Measurements from ENCODE around the gene IFIH1.

IFIH1 gene

GRCh38 chr2:162242586-162243280 lies 75.8 kb downstream of the IFIH1 start:
- H3K4me1 ChIP-seq (ENCODE audit: control insufficient read depth, insufficient read depth, low read length, unreplicated experiment) = peaks cover 49% of the 10 kb centered on the region
- peak overlapping the region; percentile 90 for H3K27ac ChIP-seq (ENCODE audit: low read depth, low read length)
- H2AFZ ChIP-seq (ENCODE audit: low read length, unreplicated experiment) = peak overlapping the region; percentile 89
- no peaks in the 10 kb centered on the region for H3K27me3 ChIP-seq (ENCODE audit: insufficient read depth, low read length)
- H3K4me3 ChIP-seq (ENCODE audit: low read depth, low read length) = peak overlapping the region; percentile 91
- H3K36me3 ChIP-seq (ENCODE audit: insufficient read depth, low read length) = peaks cover 17% of the 10 kb centered on the region
- peaks cover 36% of the 10 kb centered on the region for H3K79me2 ChIP-seq (ENCODE audit: control insufficient read depth, insufficient read depth, low read length, unreplicated experiment)

DNA sequence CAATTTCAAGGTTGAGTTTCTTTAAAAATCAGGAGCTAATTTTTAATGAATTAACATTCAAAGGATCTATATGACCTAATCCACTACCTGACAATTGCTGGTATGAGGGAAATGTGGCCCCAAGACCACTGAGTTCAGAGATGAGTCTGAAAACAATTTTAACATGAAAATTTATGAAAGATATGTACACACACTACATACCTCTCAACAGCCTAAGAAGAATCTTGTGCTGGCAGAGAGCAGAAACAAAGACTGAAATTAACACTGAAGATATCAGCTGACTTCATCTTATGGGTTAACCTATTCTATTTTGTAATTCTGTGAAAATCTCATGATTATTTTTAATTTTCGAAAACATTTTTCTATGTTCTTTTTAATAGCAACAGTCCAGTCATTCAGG lies 76.9 kb downstream of the IFIH1 start:
- peaks cover 36% of the 10 kb centered on the region for H3K79me2 ChIP-seq (ENCODE audit: control insufficient read depth, insufficient read depth, low read length, unreplicated experiment)
- H3K4me3 ChIP-seq (ENCODE audit: low read depth, low read length) = peak overlapping the region; percentile 91
- peaks cover 49% of the 10 kb centered on the region for H3K4me1 ChIP-seq (ENCODE audit: control insufficient read depth, insufficient read depth, low read length, unreplicated experiment)
- H2AFZ ChIP-seq (ENCODE audit: low read length, unreplicated experiment) = peak overlapping the region; percentile 6
- H3K27me3 ChIP-seq (ENCODE audit: insufficient read depth, low read length) = no peaks in the 10 kb centered on the region
- peak overlapping the region; percentile 90 for H3K27ac ChIP-seq (ENCODE audit: low read depth, low read length)
- H3K36me3 ChIP-seq (ENCODE audit: insufficient read depth, low read length) = peaks cover 18% of the 10 kb centered on the region

GRCh38 chr2:162234620-162235462 lies 83.6 kb downstream of the IFIH1 start:
- peaks cover 24% of the 10 kb centered on the region for H3K79me2 ChIP-seq (ENCODE audit: control insufficient read depth, insufficient read depth, low read length, unreplicated experiment)
- no peaks in the 10 kb centered on the region for H3K27me3 ChIP-seq (ENCODE audit: insufficient read depth, low read length)
- H3K27ac ChIP-seq (ENCODE audit: low read depth, low read length) = no peak overlapping the region
- H3K36me3 ChIP-seq (ENCODE audit: insufficient read depth, low read length) = peaks cover 37% of the 10 kb centered on the region
- no peak overlapping the region for H2AFZ ChIP-seq (ENCODE audit: low read length, unreplicated experiment)
- no peak overlapping the region for H3K4me3 ChIP-seq (ENCODE audit: low read depth, low read length)
- peaks cover 27% of the 10 kb centered on the region for H3K4me1 ChIP-seq (ENCODE audit: control insufficient read depth, insufficient read depth, low read length, unreplicated experiment)

DNA sequence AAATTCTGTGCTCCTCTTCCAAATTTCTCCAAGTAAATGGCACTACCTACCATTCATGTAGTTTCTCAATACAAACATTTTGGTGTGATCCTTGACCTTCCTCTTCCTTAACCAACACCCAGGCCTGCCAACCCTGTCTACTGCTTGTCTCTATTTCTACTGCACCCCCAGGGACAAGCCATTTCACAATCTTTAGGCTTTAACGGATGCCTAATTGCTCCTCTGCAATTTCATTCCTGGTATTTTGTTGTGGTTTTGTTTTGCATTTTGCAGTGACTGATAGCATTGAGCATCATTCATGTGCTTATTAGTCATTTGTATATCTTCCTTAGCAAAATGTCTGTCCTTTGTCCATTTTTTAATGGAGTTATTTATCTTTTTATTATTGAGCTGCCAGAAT lies 85.3 kb downstream of the IFIH1 start:
- Histone ChIP-seq H3K79me2 (ENCODE audit: control insufficient read depth, insufficient read depth, low read length, unreplicated experiment) (peaks cover 22% of the 10 kb centered on the region), H3K36me3 (ENCODE audit: insufficient read depth, low read length) (peaks cover 22% of the 10 kb centered on the region), H3K27ac (ENCODE audit: low read depth, low read length) (peak overlapping the region; percentile 68), H3K4me3 (ENCODE audit: low read depth, low read length) (peak overlapping the region; percentile 15; the same call in 1 of the 2 replicates), H3K27me3 (ENCODE audit: insufficient read depth, low read length) (no peaks in the 10 kb centered on the region), H2AFZ (ENCODE audit: low read length, unreplicated experiment) (no peak overlapping the region), H3K4me1 (ENCODE audit: control insufficient read depth, insufficient read depth, low read length, unreplicated experiment) (peaks cover 25% of the 10 kb centered on the region)

DNA sequence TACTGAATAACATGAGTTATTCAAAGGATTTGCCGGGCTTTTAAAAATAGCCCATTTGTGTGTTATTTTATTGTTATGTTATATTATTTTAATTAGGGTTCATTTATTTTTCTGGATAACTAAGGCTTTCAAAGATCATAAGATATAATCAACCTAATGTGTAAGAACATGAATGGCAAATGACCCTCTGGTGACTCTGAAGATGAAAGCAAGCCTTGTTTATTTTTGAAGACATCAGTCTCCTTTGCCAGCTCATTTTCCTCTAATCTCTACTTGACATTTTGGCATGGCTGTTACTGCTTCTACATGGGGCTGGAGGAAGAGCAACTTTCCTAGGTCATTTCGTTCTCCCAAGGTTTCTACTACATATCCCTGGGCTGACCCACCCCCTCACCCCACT lies 85.8 kb downstream of the IFIH1 start:
- Histone ChIP-seq H3K36me3 (ENCODE audit: insufficient read depth, low read length) (peaks cover 22% of the 10 kb centered on the region), H3K79me2 (ENCODE audit: control insufficient read depth, insufficient read depth, low read length, unreplicated experiment) (peaks cover 26% of the 10 kb centered on the region), H3K4me1 (ENCODE audit: control insufficient read depth, insufficient read depth, low read length, unreplicated experiment) (peaks cover 25% of the 10 kb centered on the region), H3K27me3 (ENCODE audit: insufficient read depth, low read length) (no peaks in the 10 kb centered on the region), H2AFZ (ENCODE audit: low read length, unreplicated experiment) (no peak overlapping the region), H3K27ac (ENCODE audit: low read depth, low read length) (peak overlapping the region; percentile 68), H3K4me3 (ENCODE audit: low read depth, low read length) (peak overlapping the region; percentile 15; the same call in 1 of the 2 replicates)

DNA sequence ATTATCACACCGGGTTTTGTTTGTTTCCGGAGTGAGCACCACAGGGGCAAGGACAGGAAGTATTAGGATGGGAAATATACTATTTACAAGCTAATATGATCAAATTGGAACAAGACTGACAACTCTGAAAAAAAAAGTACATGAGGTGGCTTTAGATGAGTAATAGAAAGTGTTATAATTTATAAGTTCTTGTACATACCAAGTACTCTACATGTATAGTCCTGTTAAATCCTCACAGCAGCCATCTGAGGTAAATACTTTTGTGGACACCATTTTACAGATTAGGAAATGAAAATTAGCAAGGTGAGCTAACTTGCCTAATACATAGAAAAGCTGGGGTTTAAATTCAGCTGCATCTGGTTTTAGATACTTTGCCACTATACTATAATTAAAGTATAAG lies 86.5 kb downstream of the IFIH1 start:
- peaks cover 22% of the 10 kb centered on the region for H3K36me3 ChIP-seq (ENCODE audit: insufficient read depth, low read length)
- no peaks in the 10 kb centered on the region for H3K27me3 ChIP-seq (ENCODE audit: insufficient read depth, low read length)
- H3K79me2 ChIP-seq (ENCODE audit: control insufficient read depth, insufficient read depth, low read length, unreplicated experiment) = peaks cover 32% of the 10 kb centered on the region
- H3K4me1 ChIP-seq (ENCODE audit: control insufficient read depth, insufficient read depth, low read length, unreplicated experiment) = peaks cover 25% of the 10 kb centered on the region
- H3K27ac ChIP-seq (ENCODE audit: low read depth, low read length) = 0 out of 2 replicates have a peak overlapping the region, but pooled peaks have one; percentile 68
- no peak overlapping the region for H2AFZ ChIP-seq (ENCODE audit: low read length, unreplicated experiment)
- no peak overlapping the region for H3K4me3 ChIP-seq (ENCODE audit: low read depth, low read length)

- Histone ChIP-seq H3K4me1 (ENCODE audit: control insufficient read depth, insufficient read depth, low read length, unreplicated experiment) (peaks cover 25% of the 10 kb centered on the region), H3K27me3 (ENCODE audit: insufficient read depth, low read length) (no peaks in the 10 kb centered on the region), H3K27ac (ENCODE audit: low read depth, low read length) (no peak overlapping the region), H3K36me3 (ENCODE audit: insufficient read depth, low read length) (peaks cover 14% of the 10 kb centered on the region), H2AFZ (ENCODE audit: low read length, unreplicated experiment) (no peak overlapping the region), H3K79me2 (ENCODE audit: control insufficient read depth, insufficient read depth, low read length, unreplicated experiment) (peaks cover 32% of the 10 kb centered on the region), H3K4me3 (ENCODE audit: low read depth, low read length) (no peak overlapping the region)
These were observed 87.7 kb downstream of the IFIH1 start for GRCh38 chr2:162230761-162231160.

- peaks cover 16% of the 10 kb centered on the region; the same call in 1 of the 2 replicates for H3K36me3 ChIP-seq (ENCODE audit: insufficient read depth, low read length)
- H3K27me3 ChIP-seq (ENCODE audit: insufficient read depth, low read length) = no peaks in the 10 kb centered on the region
- peaks cover 6% of the 10 kb centered on the region for H3K4me1 ChIP-seq (ENCODE audit: control insufficient read depth, insufficient read depth, low read length, unreplicated experiment)
- H2AFZ ChIP-seq (ENCODE audit: low read length, unreplicated experiment) = no peak overlapping the region
- peaks cover 28% of the 10 kb centered on the region for H3K79me2 ChIP-seq (ENCODE audit: control insufficient read depth, insufficient read depth, low read length, unreplicated experiment)
- no peak overlapping the region for H3K27ac ChIP-seq (ENCODE audit: low read depth, low read length)
- no peak overlapping the region for H3K4me3 ChIP-seq (ENCODE audit: low read depth, low read length)
These were observed 91.6 kb downstream of the IFIH1 start for GRCh38 chr2:162226836-162227235.

DNA sequence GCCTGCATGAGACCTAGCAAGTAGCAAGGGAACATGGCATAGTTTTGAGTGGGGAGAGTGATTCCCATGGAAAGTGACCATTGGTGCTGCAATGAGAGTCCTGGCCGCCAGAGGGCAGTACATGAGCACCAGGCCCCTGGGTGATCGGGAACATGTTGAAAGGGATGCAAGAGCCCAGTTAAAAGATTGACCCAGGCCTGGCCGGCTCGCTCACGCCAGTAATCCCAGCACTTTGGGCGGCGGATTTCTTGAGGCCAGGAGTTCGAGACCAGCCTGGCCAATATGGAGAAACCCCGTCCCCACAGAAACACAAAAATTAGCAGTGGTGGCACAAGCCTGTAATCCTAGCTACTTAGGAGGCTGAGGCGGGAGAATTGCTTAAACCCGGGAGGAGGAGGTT lies 97.4 kb downstream of the IFIH1 start:
- no peak overlapping the region for H2AFZ ChIP-seq (ENCODE audit: low read length, unreplicated experiment)
- H3K4me3 ChIP-seq (ENCODE audit: low read depth, low read length) = no peak overlapping the region
- H3K79me2 ChIP-seq (ENCODE audit: control insufficient read depth, insufficient read depth, low read length, unreplicated experiment) = no peaks in the 10 kb centered on the region
- H3K4me1 ChIP-seq (ENCODE audit: control insufficient read depth, insufficient read depth, low read length, unreplicated experiment) = peaks cover 10% of the 10 kb centered on the region
- peaks cover 17% of the 10 kb centered on the region; the same call in 1 of the 2 replicates for H3K36me3 ChIP-seq (ENCODE audit: insufficient read depth, low read length)
- H3K27me3 ChIP-seq (ENCODE audit: insufficient read depth, low read length) = no peaks in the 10 kb centered on the region
- H3K27ac ChIP-seq (ENCODE audit: low read depth, low read length) = no peak overlapping the region

GRCh38 chr2:162220368-162220767 lies 98.1 kb downstream of the IFIH1 start:
- no peaks in the 10 kb centered on the region for H3K27me3 ChIP-seq (ENCODE audit: insufficient read depth, low read length)
- no peaks in the 10 kb centered on the region for H3K79me2 ChIP-seq (ENCODE audit: control insufficient read depth, insufficient read depth, low read length, unreplicated experiment)
- peaks cover 10% of the 10 kb centered on the region for H3K4me1 ChIP-seq (ENCODE audit: control insufficient read depth, insufficient read depth, low read length, unreplicated experiment)
- no peak overlapping the region for H2AFZ ChIP-seq (ENCODE audit: low read length, unreplicated experiment)
- peaks cover 19% of the 10 kb centered on the region; the same call in 1 of the 2 replicates for H3K36me3 ChIP-seq (ENCODE audit: insufficient read depth, low read length)
- no peak overlapping the region for H3K27ac ChIP-seq (ENCODE audit: low read depth, low read length)
- no peak overlapping the region for H3K4me3 ChIP-seq (ENCODE audit: low read depth, low read length)

All from ACC112 (cell line).